ENCODE measurements around the gene LMO7. TPM values are rescaled to one million over a fixed set of nuclear protein-coding genes. Genes with fewer than 3 reads are reported as not detected.
"Not testable (repeated sequence)": the region's sequence is repeated elsewhere in the genome, so short reads cannot be mapped to it uniquely, and the experiment has no call there.

Gene LMO7
- total RNA-seq, 2 donors from 2014 or later: 6.5 to 21.1 TPM

GRCh38 chr13:75771226-75771625 lies 135.1 kb downstream of the LMO7 start:
- peaks cover 9% of the 10 kb centered on the region for H3K9me3 Mint-ChIP-seq
- ATAC-seq (replicated peaks): no peak
- peaks cover 19% of the 10 kb centered on the region for H3K4me1 Mint-ChIP-seq
- H3K27ac Mint-ChIP-seq: no peak overlapping the region
- H3K36me3 Mint-ChIP-seq (ENCODE audit: low read depth): no peaks in the 10 kb centered on the region
- no peaks in the 10 kb centered on the region for H3K27me3 Mint-ChIP-seq
- no peak overlapping the region for H3K4me3 Mint-ChIP-seq

- H3K4me1 Mint-ChIP-seq: peaks cover 14% of the 10 kb centered on the region
- H3K4me3 Mint-ChIP-seq: peak overlapping the region; percentile 18
- ATAC-seq (replicated peaks): peak; percentile 97
- H3K9me3 Mint-ChIP-seq: peaks cover 9% of the 10 kb centered on the region
- H3K27ac Mint-ChIP-seq: peak overlapping the region; percentile 79
- no peaks in the 10 kb centered on the region for H3K27me3 Mint-ChIP-seq
- no peaks in the 10 kb centered on the region for H3K36me3 Mint-ChIP-seq (ENCODE audit: low read depth)
Observed at GRCh38 chr13:75771818-75772217, 135.7 kb downstream of the LMO7 start.

- Mint-ChIP-seq H3K27me3 (no peaks in the 10 kb centered on the region), H3K36me3 (ENCODE audit: low read depth) (no peaks in the 10 kb centered on the region), H3K9me3 (peaks cover 9% of the 10 kb centered on the region), H3K4me3 (no peak overlapping the region), H3K27ac (no peak overlapping the region), H3K4me1 (peaks cover 12% of the 10 kb centered on the region)
- ATAC-seq (replicated peaks): no peak
Observed at GRCh38 chr13:75774176-75774575, 138.0 kb downstream of the LMO7 start.

GRCh38 chr13:75776550-75776949 lies 140.4 kb downstream of the LMO7 start:
- no peak overlapping the region for H3K27ac Mint-ChIP-seq
- H3K9me3 Mint-ChIP-seq: peaks cover 9% of the 10 kb centered on the region
- H3K27me3 Mint-ChIP-seq: no peaks in the 10 kb centered on the region
- peaks cover 12% of the 10 kb centered on the region for H3K4me1 Mint-ChIP-seq
- no peak overlapping the region for H3K4me3 Mint-ChIP-seq
- ATAC-seq (replicated peaks): no peak
- no peaks in the 10 kb centered on the region for H3K36me3 Mint-ChIP-seq (ENCODE audit: low read depth)

GRCh38 chr13:75779393-75779792 lies 143.3 kb downstream of the LMO7 start:
- Mint-ChIP-seq H3K9me3 (no peaks in the 10 kb centered on the region), H3K4me3 (no peak overlapping the region), H3K4me1 (no peaks in the 10 kb centered on the region), H3K27me3 (no peaks in the 10 kb centered on the region), H3K27ac (no peak overlapping the region), H3K36me3 (ENCODE audit: low read depth) (no peaks in the 10 kb centered on the region)
- ATAC-seq (replicated peaks): no peak

GRCh38 chr13:75780103-75780502 lies 144.0 kb downstream of the LMO7 start:
- not testable (repeated sequence) for H3K4me1 Mint-ChIP-seq

GRCh38 chr13:75782985-75783384 lies 146.9 kb downstream of the LMO7 start:
- H3K27ac Mint-ChIP-seq: no peak overlapping the region
- H3K4me1 Mint-ChIP-seq: no peaks in the 10 kb centered on the region
- no peaks in the 10 kb centered on the region for H3K36me3 Mint-ChIP-seq (ENCODE audit: low read depth)
- no peak for ATAC-seq (replicated peaks)
- H3K4me3 Mint-ChIP-seq: no peak overlapping the region
- no peaks in the 10 kb centered on the region for H3K27me3 Mint-ChIP-seq
- H3K9me3 Mint-ChIP-seq: no peaks in the 10 kb centered on the region

More at GRCh38 chr13:75780103-75780502, 144.0 kb downstream of the LMO7 start:
- H3K9me3 Mint-ChIP-seq; H3K4me3 Mint-ChIP-seq; H3K27me3 Mint-ChIP-seq; H3K27ac Mint-ChIP-seq; ATAC-seq (replicated peaks); H3K36me3 Mint-ChIP-seq (ENCODE audit: low read depth): not testable (repeated sequence)

GRCh38 chr13:75784003-75784402 lies 147.9 kb downstream of the LMO7 start:
- Mint-ChIP-seq H3K36me3 (ENCODE audit: low read depth) (no peaks in the 10 kb centered on the region), H3K4me3 (no peak overlapping the region), H3K27me3 (no peaks in the 10 kb centered on the region), H3K9me3 (no peaks in the 10 kb centered on the region), H3K27ac (no peak overlapping the region), H3K4me1 (no peaks in the 10 kb centered on the region)
- ATAC-seq (replicated peaks): no peak

- Mint-ChIP-seq H3K36me3 (ENCODE audit: low read depth) (no peaks in the 10 kb centered on the region), H3K27me3 (no peaks in the 10 kb centered on the region), H3K27ac (no peak overlapping the region), H3K4me3 (no peak overlapping the region), H3K9me3 (no peaks in the 10 kb centered on the region), H3K4me1 (no peaks in the 10 kb centered on the region)
- ATAC-seq (replicated peaks): no peak
Observed at GRCh38 chr13:75785130-75785529, 149.0 kb downstream of the LMO7 start.

- Mint-ChIP-seq H3K9me3 (no peaks in the 10 kb centered on the region), H3K27ac (no peak overlapping the region)
Observed at GRCh38 chr13:75787249-75787928, 151.3 kb downstream of the LMO7 start.

GRCh38 chr13:75788481-75788981 lies 152.4 kb downstream of the LMO7 start:
- Mint-ChIP-seq H3K36me3 (ENCODE audit: low read depth) (no peaks in the 10 kb centered on the region), H3K4me3 (no peak overlapping the region), H3K27me3 (no peaks in the 10 kb centered on the region), H3K4me1 (no peaks in the 10 kb centered on the region), H3K27ac (no peak overlapping the region), H3K9me3 (no peaks in the 10 kb centered on the region)
- no peak for ATAC-seq (replicated peaks)

More at GRCh38 chr13:75787249-75787928, 151.3 kb downstream of the LMO7 start:
- H3K27me3 Mint-ChIP-seq: no peaks in the 10 kb centered on the region
- H3K4me3 Mint-ChIP-seq: no peak overlapping the region
- no peaks in the 10 kb centered on the region for H3K36me3 Mint-ChIP-seq (ENCODE audit: low read depth)
- no peaks in the 10 kb centered on the region for H3K4me1 Mint-ChIP-seq
- no peak for ATAC-seq (replicated peaks)

GRCh38 chr13:75789451-75790197 lies 153.5 kb downstream of the LMO7 start:
- Mint-ChIP-seq H3K27ac (no peak overlapping the region), H3K27me3 (no peaks in the 10 kb centered on the region)
- ATAC-seq (replicated peaks): no peak

GRCh38 chr13:75790198-75790970 lies 154.3 kb downstream of the LMO7 start:
- Mint-ChIP-seq H3K36me3 (ENCODE audit: low read depth) (no peaks in the 10 kb centered on the region), H3K27me3 (no peaks in the 10 kb centered on the region), H3K4me3 (no peak overlapping the region), H3K27ac (no peak overlapping the region), H3K4me1 (no peaks in the 10 kb centered on the region), H3K9me3 (no peaks in the 10 kb centered on the region)
- no peak for ATAC-seq (replicated peaks)

More at GRCh38 chr13:75789451-75790197, 153.5 kb downstream of the LMO7 start:
- Mint-ChIP-seq H3K36me3 (ENCODE audit: low read depth) (no peaks in the 10 kb centered on the region), H3K4me1 (no peaks in the 10 kb centered on the region), H3K4me3 (no peak overlapping the region), H3K9me3 (no peaks in the 10 kb centered on the region)

- no peaks in the 10 kb centered on the region for H3K4me1 Mint-ChIP-seq
Observed at GRCh38 chr13:75792526-75793187, 156.5 kb downstream of the LMO7 start.

More at GRCh38 chr13:75792526-75793187, 156.5 kb downstream of the LMO7 start:
- Mint-ChIP-seq H3K4me3 (no peak overlapping the region), H3K9me3 (peaks cover 3% of the 10 kb centered on the region), H3K27me3 (no peaks in the 10 kb centered on the region), H3K36me3 (ENCODE audit: low read depth) (peaks cover 9% of the 10 kb centered on the region), H3K27ac (no peak overlapping the region)
- ATAC-seq (replicated peaks): no peak

Measured in activated T-helper 17 cell treated with anti-CD3 and anti-CD28 coated beads, Interleukin-2, amount 50 U/mL, for 72 hours (primary cell).